GM18858 (cell line): ENCODE results near the gene ATXN7L1.
"Not testable (repeated sequence)": the region's sequence is repeated elsewhere in the genome, so short reads cannot be mapped to it uniquely, and the experiment has no call there.

Experiments used
- ATAC-seq: cut with Tn5 transposase; IDR thresholded peaks from one replicate; pipeline ENCODE4 v1.9.1; 2021; ENCODE audit not compliant: unreplicated experiment

Gene ATXN7L1

DNA sequence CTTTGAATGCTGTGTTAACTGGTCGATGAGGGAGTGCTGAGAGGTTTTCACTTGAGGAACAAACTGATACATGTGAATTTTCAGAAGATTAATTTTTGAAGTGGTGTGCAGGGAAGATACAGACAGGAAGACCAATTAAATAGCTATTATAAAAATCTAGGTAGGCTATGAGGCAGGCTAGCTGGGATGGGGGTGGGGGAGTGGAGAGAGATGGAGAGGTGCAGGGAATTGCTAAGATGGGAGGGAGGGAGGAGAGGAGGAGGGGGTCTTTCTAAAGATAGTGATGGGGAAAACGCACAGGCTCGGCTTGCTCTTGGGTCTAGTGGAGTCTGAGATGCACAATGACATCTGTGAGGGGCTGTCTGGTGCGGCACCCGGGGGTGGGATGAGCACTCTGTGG, 15.2 kb downstream of the ATXN7L1 start:
- ATAC-seq = no peak

DNA sequence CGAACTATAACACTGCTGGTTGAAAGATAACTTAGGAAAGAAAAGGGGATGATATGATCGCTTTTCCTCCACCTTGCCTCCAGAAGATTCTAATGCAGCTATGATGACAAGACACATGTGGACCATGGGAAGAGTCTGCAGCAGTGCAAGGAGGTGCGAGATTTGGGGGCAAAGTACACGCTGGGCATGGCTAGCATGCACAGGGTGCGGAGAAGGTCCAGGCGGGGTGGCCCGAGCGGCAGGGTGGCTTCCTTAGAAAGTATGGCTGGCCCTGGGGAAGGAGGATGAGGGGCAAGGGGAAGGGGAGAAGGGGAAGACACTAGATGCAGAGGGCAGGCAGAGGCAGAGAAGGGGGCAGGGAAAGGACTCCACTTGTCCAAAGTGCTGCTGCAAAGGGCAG, 15.6 kb downstream of the ATXN7L1 start:
- ATAC-seq = no peak

DNA sequence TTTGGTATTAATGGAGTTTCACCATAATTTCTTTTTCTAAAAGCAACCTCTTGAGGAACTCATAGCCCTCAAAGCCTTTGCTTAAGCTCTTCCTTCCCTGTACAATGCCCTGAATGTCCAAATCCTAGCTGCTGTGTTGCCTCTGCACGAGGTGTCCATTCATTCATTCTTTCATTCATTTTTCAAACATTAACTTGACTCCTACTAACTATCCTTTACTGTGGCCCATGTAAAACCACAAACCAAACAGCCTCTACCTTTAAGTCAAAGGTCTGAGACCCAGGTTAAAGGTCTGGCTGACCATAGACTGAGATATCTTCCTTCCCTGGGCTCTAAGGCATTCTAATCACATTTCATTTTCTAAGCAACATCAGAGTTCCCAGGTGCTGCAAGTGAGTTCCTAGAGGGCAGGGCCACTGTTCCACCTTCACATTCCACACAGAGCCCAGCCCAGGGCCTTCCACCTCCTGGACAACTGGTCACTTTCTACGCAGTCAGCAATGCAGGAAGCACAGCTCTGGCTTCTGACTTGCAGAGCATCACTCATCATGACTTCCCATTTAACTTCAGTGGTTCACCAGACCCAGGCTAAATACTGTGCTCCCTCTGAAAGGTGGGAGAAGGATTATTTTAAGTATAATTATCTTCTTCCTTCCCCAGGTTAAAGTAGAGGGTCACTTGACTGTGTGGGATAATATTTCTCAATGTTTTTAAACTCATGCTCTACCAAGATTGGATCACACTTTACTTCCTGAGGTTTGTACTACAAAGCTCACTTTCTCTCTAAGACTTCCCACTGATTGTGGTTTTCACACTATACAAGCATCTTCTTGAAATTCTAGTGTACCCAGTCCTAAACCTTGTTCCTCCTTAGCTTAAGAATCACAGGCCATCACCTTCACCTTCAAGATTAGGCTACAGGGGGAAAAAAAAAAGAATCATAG, 19.1 kb downstream of the ATXN7L1 start:
- no peak for ATAC-seq

DNA sequence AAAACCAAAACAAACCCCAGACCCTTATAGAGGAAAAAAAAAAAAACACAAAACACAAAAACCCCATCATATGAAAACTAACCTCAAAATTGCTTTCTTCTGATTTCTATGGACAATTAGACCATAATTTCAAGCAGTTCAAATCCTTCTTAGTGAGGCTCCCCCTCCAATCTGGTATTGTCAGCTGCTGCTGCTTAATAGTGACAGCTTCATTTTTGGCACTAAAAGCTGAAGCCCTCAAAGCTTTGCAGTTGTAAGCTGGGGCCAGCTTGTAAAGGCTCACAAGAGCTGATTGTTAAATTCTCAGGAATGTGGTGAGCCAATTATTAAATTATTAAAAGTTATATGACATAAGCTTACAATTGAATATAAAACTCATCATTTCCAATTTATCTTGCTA, 21.9 kb downstream of the ATXN7L1 start:
- no peak for ATAC-seq

DNA sequence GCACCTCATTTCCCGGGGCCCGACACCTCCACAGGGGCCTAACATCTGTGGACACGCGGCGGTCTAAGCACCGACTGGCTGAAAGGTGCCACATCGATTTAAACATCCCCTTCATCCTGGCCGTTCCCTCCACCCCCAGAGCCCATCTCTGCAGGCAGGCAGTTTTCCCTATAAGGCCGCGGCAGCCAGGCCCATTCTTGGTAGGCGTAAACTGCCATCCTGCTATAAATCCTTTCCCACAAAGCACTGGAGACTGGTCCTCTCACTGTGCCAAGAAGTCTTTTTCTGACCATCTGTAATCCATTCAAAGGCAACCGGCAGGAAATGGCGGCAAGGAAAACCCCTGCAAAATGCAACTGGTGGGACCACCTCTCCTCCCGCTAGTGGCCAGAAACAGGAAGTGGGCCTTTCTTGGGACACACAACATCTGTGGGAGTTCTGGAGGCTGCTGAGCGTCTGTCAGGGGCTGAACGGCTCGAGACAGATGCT, 22.4 kb downstream of the ATXN7L1 start:
- ATAC-seq = no peak

DNA sequence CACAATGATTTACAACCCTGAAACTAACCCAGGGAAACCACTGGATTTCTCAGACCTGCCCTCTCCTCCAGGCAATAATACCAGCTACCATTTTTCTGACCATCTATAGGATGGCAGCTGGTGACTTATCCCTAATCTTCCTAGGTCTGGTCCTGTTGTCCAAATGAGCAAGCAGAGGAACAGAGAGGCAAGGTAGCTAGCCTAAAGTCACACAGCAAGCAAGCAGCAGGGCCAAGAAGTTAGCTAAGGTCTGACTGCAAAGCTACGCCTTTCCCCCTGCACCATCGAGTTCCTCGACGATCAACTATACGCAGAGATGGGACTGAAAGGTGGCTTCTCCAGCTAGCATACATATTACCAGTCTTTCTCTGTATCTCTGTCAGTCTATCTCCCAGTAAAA, 25.3 kb downstream of the ATXN7L1 start:
- no peak for ATAC-seq

DNA sequence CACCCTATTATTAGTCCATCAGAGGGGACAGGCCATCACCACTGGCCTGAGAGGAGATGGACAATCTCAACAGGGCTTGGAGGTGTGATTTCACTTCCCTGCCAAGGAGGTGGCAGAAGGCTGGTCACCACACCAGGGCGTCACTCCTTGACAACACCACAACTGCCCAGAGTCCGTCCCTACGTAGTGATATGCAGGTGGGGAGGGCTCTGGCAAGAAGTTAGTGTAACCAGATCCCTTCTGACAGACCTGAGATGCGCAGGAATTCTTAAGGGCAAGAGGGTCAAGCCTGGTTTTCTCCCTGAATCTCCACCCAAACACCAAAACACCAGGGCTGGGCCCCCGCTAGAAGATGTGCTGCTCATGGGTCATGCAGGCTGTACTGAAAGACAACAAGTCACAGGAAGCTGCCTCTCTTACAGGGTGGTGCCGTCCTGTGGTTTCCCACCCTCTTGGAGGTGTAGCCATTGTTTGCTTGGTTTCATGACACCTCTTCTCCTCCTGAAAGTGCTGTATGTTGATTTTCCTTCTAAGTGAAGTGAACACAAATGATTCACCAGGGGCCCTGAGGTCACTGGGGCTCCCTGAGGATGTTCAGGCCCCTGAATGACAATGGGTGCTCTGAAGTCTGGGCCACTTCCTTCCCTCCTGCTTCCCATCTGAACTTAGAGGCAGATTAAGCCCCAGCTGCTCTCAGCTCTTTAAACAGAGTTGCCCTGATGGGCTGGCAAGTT, 27.1 kb downstream of the ATXN7L1 start:
- no peak for ATAC-seq

DNA sequence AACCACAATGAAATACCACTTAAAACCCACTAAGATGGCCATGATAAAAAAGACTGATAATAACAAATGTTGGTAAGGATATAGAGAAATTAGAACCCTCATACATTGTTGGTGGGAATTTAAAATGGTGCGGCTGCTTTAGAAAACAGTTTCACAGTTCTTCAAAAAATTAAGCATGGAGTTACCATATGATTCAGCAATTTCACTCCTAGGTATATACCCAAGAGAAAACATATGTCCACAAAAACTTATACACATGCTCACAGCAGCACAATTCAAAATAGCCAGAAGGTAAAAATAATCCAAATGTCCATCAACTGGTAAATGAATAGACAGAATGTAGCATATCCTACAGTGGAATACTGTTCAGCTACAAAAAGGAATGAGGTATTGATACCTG, 30.0 kb downstream of the ATXN7L1 start:
- ATAC-seq = no peak

DNA sequence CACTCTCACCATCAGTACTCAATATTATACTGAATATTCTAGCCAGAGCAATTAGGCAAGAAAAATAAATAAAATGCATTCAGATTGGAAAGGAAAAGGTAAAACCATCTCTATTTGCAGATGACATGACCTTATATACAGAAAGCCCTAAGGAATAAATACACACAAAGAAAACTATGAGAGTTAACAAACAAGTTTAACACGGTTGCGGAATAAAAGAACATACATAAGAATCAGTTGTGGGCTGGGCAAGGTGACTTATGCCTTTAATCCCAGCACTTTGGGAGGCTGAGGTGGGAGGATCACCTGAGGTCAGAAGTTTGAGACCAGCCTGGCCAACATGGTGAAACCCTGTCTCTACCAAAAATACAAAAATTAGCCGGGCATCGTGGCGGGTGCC, 31.7 kb downstream of the ATXN7L1 start:
- ATAC-seq = not testable (repeated sequence)

DNA sequence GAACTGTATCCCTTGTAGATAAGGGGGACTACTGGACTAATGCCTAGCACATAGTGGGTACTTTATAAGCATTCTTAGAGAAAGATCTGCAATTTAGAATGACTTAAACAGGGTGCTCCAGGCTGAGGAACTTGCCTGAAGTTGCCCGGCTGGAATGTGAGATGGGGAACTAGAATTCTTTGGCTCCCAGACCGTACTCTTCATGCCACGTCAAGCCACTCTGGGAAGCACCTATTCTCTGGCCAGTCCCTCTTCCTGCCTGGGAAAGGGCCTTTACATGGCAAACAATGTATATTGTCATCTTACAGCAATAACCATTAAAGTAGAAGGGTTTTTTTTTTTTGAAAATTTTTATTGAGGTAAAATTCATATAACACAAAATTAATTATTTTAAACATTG, 34.5 kb downstream of the ATXN7L1 start:
- ATAC-seq = no peak

DNA sequence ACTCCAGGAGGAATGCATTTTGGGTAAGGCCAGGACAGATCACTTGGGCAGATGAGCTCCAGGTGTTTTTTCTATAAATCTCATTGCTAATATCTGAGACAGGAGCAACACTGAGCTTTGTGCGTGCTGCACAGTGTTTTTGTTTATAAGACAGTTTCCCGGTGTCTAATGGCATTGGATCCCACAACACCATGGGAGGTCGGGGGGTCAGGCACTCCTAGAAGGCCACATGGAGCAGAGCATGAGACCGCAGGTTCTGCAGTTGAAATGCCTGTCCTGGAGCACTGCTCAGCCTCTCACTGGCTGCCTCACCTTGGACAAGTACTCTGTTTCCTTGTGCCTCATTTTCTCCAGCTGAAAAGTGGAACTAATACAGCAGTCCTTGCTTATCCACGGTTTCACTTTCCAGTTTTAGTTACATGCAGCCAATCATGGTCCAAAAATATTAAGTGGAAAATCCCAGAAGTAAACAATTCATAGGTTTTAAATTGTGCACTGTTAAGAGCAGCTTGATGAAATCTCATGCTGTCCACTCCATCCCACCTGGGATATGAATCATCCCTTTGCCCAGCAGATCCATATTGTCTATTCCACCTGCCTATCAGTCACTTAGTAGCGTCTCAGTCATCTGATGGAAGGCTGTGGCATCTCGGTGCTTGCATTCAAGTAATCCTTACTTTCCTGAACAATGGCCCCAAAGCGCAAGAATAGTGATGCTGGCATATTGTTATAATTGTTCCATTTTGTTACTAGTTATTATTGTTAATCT, 35.2 kb downstream of the ATXN7L1 start:
- no peak for ATAC-seq

DNA sequence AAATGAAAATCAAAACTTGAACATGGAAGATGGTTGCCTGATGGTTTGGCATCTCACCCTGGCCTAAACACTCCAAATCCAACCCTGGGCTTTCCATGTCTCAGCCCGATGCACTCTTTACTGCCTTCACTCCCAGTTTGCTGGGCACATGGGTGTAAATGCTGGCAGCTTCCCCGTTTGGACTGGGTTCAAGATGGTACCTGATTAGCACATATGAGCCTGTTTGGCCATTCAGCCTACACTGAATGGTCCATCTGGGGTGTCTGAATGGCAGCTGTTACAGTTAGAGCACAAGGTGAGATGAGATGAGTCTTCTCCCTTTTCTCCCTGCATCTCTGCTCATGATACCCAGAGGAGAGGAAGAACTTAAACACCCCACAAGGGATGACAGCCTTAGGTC, 37.1 kb downstream of the ATXN7L1 start:
- no peak for ATAC-seq

DNA sequence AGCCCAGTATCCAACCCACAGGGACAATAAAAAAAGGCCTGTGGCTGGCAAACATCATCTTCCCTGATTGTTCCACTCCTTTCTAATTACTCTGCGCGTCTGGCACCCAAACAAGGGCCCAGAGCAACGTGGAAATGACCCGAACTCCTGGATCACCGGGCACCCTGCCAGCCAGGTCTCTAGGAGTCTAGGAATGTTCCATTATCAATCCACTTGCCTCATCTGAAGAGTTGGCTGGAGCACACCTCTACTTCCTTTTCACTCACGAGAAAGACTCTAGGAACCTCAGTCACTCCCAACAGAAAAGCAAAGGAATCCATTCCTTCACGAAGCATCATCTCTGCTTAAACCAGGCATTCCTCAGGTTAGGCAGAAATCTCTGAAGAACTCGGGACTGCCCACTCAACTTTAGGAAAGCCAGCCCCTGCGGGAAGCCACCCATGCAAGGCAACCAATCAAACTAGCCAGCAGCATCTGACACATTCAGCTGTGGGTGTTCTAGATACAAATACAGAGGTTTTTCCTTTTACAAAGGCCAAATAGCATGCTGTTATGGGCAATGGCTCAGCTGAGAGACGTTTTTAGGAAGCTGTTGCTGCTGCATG, 37.7 kb downstream of the ATXN7L1 start:
- no peak for ATAC-seq

DNA sequence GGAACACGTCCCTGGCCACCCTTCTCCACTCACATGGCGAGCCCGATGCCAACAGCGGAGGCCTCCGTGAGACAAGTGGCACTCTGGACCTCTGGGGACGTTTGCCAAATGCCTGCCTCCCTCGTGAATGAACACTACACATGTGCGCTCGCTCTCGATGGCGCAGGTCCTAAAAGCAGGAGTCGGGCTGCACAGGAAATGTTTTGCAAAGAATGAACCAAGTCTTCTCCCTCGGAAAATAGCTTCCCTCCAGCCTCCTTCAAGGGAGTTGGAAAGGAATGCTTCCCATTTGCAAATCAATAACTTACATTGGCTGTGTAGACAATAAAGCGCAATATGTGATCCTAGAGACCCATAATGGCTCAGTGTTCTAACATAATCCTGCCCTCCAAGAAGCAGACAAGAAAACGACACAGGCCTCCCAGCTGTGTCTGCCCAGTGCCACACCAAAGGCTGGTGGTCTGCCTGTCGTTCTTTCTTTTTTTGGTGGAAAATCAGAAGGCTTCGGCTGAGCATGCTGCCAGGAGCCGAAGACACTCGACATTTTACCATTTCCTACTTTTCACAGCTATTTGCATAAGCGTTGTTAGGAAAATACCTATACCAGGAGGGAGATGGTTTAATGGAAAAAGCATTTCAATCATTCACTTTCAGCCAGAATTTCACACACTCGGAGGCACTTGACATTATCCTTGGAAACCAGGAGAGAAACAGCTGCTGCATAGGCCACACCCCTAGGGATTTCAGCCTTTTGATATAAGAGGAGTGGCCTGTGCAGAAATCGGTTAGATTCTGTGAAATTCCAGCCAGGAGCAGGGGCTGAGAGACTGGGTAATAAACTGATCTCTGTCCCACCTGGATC, 38.4 kb downstream of the ATXN7L1 start:
- ATAC-seq = no peak

DNA sequence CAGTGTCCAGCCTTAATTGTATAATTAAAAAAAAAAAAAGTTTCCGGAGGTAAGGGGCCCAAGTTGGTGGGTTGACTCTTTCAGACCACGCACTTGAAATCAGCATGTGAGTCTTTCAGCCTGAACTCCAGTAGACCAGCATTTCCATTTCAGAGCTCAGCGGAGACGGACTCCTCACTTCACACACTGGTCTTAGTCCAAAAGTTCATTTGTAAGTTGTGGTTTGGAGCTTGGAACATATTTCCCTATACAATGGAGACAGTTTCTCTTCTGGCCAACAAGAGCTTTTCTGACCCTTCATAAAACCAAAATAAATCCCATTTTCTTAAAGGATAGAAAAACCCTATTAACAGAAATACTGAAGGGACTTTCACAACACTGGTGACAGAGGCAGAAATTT, 41.0 kb downstream of the ATXN7L1 start:
- ATAC-seq = no peak

DNA sequence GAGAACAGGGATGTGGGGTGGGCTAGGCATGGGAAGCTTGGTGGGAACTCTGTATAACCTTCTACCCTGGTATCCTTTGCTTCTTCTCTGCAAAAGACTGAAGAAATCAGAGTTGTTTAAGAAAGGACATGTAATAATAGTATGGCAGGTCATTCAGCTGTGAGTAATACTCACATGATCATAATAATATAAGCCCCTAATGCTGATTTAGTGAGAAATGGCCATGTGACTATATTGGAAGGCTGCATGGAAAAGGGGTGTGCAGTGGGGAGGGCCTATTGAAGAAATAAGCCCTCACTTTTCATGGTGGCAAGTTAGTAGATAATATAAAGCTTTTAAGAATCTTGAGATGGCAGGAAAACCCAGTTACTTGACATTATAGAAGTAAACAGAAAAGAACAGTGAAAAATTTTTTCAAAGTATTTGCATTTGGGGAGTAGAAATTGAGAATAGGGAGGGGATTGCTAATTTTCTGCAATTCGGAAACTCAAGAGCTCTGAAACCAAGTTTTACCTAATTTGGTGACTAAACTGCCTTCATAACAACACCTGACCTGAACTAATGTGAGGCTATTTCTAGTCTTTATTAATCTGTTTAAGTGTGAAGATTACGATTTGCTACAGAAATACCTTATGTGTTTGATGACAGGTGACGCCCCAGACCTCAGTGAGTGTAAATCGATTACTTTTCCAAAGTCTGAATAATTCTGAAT, 44.4 kb downstream of the ATXN7L1 start:
- ATAC-seq = no peak

DNA sequence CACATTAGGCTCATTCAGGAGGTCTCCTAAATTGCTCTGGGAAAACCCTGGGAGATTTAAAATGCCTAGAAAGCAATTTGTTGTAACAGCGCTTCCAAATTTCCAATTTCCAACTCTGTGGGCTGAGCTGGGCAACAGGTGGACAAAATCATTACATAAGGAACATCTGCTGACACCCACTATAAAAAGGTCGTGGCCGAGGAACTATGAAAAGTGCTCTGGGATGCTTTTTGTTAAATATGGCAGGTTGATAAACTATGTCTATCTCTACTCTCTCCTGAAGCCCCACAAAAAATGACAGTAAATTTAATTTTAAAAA, 45.1 kb downstream of the ATXN7L1 start:
- no peak for ATAC-seq

DNA sequence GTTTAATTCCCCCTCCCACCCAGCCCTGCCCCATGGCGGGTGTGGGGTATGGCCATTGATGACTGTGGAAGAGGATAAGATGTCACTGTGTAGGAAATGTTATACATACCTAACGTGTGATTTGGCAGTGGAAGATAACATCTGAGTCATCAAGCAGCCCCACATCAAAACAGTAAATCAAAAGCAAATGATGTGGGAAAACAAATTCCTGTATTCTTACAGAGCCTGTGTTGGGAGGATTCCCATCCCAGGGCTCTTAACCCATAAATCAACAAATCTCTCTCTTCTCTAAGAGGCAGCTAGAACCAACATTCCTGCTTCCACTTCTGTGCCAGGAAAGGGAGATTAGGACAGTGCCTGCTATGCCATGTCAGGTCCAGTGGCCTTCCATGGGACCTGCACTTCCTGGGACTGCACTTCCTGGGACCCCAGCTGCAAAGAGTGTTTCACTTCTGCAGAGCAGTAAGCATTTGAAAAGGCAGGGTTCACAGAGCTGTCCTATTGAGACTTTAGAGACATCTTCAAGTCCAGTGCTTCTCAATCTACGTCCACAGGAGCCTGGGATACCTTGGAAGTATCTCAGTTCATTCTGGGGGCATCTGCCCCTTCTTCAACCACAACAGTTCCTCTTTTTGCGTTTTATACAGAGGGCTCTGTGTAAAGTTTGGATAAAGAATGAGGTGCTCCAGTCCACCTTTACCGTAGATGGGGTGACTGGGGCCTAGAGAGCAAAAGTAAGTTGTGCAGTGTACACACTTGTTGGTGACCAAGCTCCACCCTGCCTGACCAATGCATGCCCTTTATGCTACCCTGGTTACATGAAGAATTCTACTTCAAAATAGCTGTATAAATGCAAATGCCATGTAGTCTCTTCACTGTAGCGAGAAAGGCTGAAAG, 45.7 kb downstream of the ATXN7L1 start:
- no peak for ATAC-seq
